ENCODE data around the gene WWTR1. TPM values are rescaled to one million over a fixed set of nuclear protein-coding genes. Genes with fewer than 3 reads are reported as not detected.

Gene WWTR1
- total RNA-seq, 1 donor from 2014 or later, result 3.4 TPM

- TF ChIP-seq, protein P1, sequence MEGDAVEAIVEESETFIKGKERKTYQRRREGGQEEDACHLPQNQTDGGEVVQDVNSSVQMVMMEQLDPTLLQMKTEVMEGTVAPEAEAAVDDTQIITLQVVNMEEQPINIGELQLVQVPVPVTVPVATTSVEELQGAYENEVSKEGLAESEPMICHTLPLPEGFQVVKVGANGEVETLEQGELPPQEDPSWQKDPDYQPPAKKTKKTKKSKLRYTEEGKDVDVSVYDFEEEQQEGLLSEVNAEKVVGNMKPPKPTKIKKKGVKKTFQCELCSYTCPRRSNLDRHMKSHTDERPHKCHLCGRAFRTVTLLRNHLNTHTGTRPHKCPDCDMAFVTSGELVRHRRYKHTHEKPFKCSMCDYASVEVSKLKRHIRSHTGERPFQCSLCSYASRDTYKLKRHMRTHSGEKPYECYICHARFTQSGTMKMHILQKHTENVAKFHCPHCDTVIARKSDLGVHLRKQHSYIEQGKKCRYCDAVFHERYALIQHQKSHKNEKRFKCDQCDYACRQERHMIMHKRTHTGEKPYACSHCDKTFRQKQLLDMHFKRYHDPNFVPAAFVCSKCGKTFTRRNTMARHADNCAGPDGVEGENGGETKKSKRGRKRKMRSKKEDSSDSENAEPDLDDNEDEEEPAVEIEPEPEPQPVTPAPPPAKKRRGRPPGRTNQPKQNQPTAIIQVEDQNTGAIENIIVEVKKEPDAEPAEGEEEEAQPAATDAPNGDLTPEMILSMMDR (IDR thresholded peaks at IDR 0.05; ENCODE audit: insufficient read depth, low read length, severe bottlenecking), result no peak
- Histone ChIP-seq H3K27me3 (ENCODE audit: control insufficient read depth, insufficient read depth, low read length) (no peaks in the 10 kb centered on the region), H3K4me3 (ENCODE audit: low read depth, low read length) (no peak overlapping the region), H3K36me3 (ENCODE audit: control insufficient read depth, insufficient read depth, low read length) (no peaks in the 10 kb centered on the region)
- FAIRE-seq, result no peak
- no peak for DNase-seq (ENCODE audit: low read depth)
Measured at GRCh38 chr3:149604125-149604875, 53.5 kb downstream of the WWTR1 start.

DNA sequence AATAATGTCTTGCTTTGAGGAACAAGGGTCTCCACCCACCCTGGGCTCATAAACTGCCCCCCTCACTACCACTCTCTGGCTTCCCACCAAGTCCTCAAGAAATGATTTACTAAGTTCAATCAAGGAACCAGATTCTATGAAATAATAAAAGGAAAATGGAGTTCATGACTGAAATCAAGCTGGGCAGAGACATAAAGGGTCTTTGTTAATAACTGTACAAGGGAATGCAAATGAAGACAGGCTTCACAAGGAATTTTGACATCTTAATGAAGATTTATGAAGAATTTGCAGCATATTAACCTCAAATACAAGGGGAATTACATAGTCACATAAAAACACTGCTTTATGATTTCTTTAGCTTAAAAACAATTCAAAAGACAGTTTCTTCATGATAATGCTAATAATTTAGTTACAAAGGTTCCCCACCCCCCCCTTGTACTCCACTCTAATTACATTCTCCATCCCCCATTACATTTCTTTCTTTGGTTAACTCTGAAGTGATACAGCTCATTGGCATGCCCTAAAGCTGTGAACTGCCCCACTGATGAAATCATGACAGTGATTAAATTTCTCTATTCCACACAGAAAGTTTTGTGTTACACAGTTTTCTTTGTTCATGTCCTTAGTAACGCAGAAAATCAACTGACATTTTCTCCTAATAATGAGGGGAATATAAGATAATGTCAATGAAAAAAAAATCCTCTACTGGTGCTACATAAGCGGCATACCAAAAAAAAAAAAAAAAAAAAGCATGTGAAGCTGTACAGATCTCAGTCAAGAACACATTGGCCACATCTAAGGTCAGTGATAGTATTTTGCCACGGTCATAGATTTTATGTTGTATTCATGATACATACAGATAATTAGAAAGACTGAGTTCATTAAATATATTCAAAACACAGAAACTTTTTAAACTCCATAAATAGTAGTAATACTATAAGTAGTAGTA, 54.4 kb downstream of the WWTR1 start:
- TF ChIP-seq, protein P1 (IDR thresholded peaks at IDR 0.05; ENCODE audit: insufficient read depth, low read length, severe bottlenecking), result no peak
- Histone ChIP-seq H3K36me3 (ENCODE audit: control insufficient read depth, insufficient read depth, low read length) (no peaks in the 10 kb centered on the region), H3K27me3 (ENCODE audit: control insufficient read depth, insufficient read depth, low read length) (no peaks in the 10 kb centered on the region), H3K4me3 (ENCODE audit: low read depth, low read length) (no peak overlapping the region)
- peak; percentile 64 for DNase-seq (ENCODE audit: low read depth)
- FAIRE-seq, result no peak

DNA sequence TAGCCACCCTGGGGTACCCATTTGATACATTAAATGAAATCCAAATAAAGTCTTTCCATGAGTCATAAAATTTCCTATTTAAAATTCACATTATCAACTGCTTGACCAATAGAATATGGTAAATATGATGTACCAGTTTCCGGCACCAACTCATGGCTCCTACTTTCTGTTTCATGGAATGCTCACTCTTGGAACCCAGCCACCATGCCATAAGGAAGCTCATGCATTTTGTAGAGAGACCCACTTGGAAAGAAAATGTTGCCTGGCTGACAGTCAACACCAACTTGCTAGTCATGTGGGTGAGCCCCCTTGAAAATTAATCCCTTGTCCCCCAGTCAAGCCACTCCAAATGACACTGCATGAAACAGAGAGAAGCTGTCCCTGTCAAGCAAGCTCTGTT, 57.2 kb downstream of the WWTR1 start:
- FAIRE-seq (no peak), DNase-seq (ENCODE audit: low read depth) (no peak)
- H3K36me3 ChIP-seq (ENCODE audit: control insufficient read depth, insufficient read depth, low read length), result no peaks in the 10 kb centered on the region
- TF ChIP-seq, protein P1 (IDR thresholded peaks at IDR 0.05; ENCODE audit: insufficient read depth, low read length, severe bottlenecking), result no peak
- H3K4me3 ChIP-seq (ENCODE audit: low read depth, low read length), result no peak overlapping the region
- H3K27me3 ChIP-seq (ENCODE audit: control insufficient read depth, insufficient read depth, low read length), result no peaks in the 10 kb centered on the region

- no peak for FAIRE-seq
- Histone ChIP-seq H3K36me3 (ENCODE audit: control insufficient read depth, insufficient read depth, low read length) (no peaks in the 10 kb centered on the region), H3K4me3 (ENCODE audit: low read depth, low read length) (no peak overlapping the region), H3K27me3 (ENCODE audit: control insufficient read depth, insufficient read depth, low read length) (no peaks in the 10 kb centered on the region)
- TF ChIP-seq, protein P1 (IDR thresholded peaks at IDR 0.05; ENCODE audit: insufficient read depth, low read length, severe bottlenecking), result no peak
- DNase-seq (ENCODE audit: low read depth), result no peak
Measured at GRCh38 chr3:149599236-149599635, 58.6 kb downstream of the WWTR1 start.

DNA sequence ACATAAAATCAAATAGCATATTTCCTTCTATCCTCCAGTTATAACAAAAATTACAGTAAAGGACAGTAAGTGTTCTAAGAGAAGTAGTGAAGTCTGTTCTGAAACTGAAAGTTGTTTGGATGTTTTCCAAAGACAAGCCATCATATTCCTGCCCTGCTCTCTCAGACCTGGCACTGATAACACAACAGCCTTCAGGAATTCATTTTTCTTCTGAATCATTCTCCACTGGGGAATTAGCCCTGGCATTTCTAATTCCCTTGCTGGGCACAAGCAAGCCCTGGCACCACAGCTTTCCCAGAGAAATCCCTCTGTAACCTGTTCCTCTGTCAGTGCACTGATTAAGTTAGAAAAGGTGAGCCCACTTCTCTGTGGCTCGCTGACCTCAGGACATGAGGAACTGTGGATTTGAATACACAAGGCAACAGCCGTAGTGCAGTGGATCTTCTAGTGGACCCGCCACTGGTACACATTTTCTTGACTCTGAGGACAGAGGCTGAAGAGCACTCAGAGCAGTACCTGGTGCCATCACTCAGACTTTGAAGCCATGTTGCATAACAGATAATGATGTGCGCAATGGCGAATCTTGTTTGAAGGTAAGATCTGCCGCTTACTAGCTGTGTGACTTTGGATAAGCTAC, 61.6 kb downstream of the WWTR1 start:
- no peaks in the 10 kb centered on the region for H3K27me3 ChIP-seq (ENCODE audit: control insufficient read depth, insufficient read depth, low read length)
- TF ChIP-seq, protein P1 (IDR thresholded peaks at IDR 0.05; ENCODE audit: insufficient read depth, low read length, severe bottlenecking), result no peak
- DNase-seq (ENCODE audit: low read depth) (peak; percentile 43), FAIRE-seq (no peak)
- no peaks in the 10 kb centered on the region for H3K36me3 ChIP-seq (ENCODE audit: control insufficient read depth, insufficient read depth, low read length)
- no peak overlapping the region for H3K4me3 ChIP-seq (ENCODE audit: low read depth, low read length)

All from bronchial epithelial cell (primary cell).